Cardiac septum (tissue), 1 donor: ENCODE results near the gene KCNK4. TPM values are rescaled to one million over a fixed set of nuclear protein-coding genes. Genes with fewer than 3 reads are reported as not detected.
"Not testable (repeated sequence)": the region's sequence is repeated elsewhere in the genome, so short reads cannot be mapped to it uniquely, and the experiment has no call there.

ENCODE experiments used
- DNase-seq: peaks from one replicate; pipeline ENCODE4 v3.0.0-alpha.2; 2020; ENCODE audit warnings: low spot score
- intact Hi-C: fragments of 100-400 bp; cut with DNase I; formaldehyde crosslinking; loops from one replicate; pipeline ENCODE4 v1.14.0; 2022
- total RNA-seq: library from RNA; stranded (reverse); fragmentation: NEBNext Ultra II Directional; extraction: Animal tissue kit (Norgen Biotek cat#: 25700); gene quantifications from one replicate; pipeline ENCODE4 v1.2.1, GENCODE V29; 2021
- donor health status: DM: no; HTN: no; CAD: no.

The KCNK4 gene
- total RNA-seq, 1 donor from 2014 or later, result not detected

DNA sequence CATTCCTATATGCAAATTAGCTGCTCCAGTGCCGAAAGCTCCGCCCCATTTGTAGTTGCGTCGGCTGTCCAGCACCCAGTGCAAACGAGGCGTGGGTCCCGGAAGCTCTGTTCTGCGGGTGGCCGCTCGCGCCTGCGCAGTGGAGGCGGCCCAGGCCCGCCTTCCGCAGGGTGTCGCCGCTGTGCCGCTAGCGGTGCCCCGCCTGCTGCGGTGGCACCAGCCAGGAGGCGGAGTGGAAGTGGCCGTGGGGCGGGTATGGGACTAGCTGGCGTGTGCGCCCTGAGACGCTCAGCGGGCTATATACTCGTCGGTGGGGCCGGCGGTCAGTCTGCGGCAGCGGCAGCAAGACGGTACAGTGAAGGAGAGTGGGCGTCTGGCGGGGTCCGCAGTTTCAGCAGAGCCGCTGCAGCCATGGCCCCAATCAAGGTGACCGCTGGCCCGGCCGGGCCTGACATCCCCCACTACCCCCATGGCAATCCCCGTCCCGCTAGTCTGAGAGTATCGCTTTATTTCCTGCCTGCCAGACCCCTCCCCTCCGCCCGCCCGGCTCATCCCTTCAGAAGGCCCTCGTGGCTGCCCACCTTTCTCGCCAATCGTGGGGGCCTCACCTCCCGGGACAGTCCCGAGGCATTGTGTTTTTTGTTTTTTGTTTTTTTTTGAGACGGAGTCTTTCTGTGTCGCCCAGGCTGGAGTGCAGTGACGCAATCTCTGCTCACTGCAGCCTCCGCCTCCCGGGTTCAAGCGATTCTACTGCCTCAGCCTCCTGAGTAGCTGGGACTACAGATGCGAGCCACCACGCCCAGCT is 27.1 kb downstream of the KCNK4 start, which contains the start of gene PRDX5:
TSS of gene PRDX5 (plus strand) at position 161 of the 805 bp plus-strand sequence. CDS start at position 256, 95 bp downstream.
- intact Hi-C loops, result loop anchor here (2.0 kb wide), 2 partner anchors 25 to 41 kb away; partner anchors contain the start of gene RPS6KA4
- peak; percentile 99 for DNase-seq

DNA sequence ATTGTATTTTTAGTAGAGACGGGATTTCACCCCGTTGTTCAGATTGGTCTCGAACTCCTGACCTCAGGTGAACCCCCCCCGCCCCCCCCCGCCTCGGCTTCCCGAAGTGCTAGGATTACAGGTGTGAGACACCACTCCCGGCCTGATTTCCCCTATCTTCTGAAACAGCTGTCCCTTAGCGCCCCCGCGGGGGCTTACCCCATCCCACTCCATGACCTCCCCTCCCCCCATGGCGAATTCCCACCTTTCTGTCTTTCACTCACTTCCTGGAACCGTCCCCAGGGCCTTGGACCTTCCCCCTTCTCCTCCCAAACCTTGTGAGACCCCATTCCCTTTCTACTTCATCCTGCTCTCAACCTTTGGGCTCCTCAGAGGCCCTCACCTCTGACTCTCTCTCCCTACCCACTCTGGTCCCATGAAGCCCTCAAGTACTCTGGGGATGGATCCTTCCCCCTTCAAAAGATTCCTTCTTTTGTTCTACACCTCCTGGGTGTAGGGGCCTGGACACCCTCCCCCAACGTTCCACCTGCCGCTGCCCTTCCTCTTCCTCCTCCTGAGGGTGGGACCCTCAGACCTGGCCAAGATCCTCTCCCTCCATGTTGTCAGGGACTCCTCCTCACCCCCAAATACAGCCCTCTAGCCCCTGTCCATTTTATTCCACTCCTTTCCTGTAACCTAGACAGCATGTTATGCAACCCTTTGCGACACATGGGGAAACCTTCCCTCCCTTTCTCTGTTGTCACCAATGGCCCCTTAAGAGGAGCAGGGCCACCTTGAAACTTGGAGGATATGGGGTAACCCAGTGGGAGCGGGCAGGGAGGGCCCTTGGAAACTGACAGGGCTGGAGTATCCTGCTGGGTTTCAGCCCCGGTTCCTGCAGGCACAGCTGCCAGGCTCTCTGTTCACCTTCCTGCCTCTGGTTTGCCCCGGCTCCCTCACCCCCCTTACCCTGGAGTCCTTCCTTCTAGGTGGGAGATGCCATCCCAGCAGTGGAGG is 28.0 kb downstream of the KCNK4 start:
- intact Hi-C loops, result loop anchor here (2.0 kb wide), 2 partner anchors 24 to 40 kb away; partner anchors contain the start of gene RPS6KA4
- DNase-seq, result no peak

DNA sequence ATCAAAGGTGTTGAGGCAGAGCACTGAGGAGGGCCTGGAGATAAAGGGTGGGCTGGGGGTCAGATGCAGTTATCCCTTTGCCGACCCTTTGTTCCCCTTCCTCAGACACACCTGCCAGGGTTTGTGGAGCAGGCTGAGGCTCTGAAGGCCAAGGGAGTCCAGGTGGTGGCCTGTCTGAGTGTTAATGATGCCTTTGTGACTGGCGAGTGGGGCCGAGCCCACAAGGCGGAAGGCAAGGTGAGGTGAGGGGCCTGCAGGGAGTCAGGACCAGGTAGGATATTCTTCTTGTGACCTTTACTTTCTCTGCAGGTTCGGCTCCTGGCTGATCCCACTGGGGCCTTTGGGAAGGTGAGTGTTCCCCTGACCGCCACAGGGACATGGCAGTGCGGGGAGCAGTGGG is 29.5 kb downstream of the KCNK4 start:
- no peak for DNase-seq
- intact Hi-C loops, result no loop called here

DNA sequence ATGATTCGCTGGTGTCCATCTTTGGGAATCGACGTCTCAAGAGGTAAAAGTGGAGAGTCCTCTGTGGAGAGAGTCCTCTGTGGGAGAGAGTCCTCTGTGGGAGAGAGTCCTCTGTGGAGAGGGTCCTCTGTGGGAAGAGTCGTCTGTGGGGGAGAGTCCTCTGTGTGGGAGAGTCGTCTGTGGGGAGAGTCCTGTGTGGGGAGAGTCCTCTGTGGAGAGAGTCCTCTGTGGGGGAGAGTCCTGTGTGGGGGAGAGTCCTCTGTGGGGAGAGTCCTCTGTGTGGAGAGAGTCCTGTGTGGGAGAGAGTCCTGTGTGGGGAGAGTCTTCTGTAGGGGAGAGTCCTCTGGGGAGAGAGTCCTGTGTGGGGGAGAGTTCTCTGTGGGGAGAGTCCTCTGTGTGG is 29.9 kb downstream of the KCNK4 start:
- DNase-seq, result no peak
- intact Hi-C loops, result no loop called here

DNA sequence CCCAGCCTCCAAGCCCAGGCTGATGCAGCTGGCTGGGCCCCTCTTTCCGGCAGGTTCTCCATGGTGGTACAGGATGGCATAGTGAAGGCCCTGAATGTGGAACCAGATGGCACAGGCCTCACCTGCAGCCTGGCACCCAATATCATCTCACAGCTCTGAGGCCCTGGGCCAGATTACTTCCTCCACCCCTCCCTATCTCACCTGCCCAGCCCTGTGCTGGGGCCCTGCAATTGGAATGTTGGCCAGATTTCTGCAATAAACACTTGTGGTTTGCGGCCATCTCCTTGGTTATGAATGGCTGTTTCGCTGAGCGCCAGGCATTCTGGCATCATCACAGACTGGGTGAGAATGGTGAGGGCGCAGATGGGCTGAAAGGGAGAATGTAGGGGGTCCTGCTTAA is 30.4 kb downstream of the KCNK4 start:
- intact Hi-C loops, result no loop called here
- no peak for DNase-seq

DNA sequence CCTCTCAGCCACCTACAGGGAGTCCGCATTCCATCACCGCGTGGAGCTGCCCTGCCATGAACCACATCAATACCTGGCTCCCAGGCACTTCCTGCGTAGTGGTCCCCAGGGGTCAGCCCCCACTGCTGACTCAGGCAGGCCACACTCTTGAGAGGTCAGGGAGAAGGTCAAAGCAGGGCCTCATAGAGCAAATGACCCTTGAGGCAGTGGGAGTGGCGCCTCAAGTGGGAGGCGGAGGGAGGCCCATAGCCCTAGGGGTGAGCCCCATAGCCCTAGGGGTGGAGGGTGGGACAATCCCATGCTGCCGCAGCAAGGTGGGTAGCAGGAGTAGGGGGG is 31.8 kb downstream of the KCNK4 start:
- intact Hi-C loops, result no loop called here
- no peak for DNase-seq

DNA sequence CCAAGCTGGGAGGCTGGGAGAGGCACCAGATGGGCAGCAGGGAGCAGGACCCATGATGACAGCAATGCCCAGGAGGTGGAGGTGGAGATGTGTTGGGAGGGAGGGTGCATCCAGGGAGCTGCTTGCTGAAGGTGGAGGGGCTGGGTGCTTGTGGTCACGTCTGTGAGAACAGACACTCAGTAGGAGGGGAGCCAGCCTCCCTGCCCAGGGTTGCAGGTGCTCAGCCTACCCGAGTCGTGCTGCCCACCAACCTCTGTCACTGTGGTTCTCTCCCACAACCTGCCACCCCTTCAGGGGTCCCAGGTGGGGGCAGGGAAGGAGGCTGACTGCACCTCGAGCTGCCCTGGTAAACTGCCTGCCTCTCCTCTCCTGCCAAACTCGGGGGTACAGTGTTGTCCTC is 32.3 kb downstream of the KCNK4 start:
- intact Hi-C loops, result no loop called here
- DNase-seq, result no peak

DNA sequence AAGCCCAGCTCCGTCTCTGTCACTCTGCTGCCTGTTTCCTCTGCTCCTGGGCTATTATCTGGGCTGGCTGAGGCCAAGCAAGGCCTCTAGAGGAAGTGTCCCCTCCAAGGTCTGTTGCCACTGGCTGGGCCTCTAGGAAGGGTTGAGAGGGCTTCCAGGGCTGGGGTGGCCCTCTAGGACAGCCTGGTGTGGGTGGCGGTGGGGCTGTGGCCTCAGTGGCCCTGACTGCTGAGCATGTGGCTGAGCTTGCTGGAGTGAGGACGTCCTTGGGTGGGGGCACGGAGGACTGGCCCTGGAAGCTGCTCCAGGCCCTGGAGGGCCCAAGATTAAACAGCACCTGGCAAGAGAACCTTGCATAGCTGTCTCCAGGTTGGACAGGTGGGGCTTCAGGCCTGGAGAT is 32.9 kb downstream of the KCNK4 start:
- intact Hi-C loops, DNase-seq: not testable (repeated sequence)

DNA sequence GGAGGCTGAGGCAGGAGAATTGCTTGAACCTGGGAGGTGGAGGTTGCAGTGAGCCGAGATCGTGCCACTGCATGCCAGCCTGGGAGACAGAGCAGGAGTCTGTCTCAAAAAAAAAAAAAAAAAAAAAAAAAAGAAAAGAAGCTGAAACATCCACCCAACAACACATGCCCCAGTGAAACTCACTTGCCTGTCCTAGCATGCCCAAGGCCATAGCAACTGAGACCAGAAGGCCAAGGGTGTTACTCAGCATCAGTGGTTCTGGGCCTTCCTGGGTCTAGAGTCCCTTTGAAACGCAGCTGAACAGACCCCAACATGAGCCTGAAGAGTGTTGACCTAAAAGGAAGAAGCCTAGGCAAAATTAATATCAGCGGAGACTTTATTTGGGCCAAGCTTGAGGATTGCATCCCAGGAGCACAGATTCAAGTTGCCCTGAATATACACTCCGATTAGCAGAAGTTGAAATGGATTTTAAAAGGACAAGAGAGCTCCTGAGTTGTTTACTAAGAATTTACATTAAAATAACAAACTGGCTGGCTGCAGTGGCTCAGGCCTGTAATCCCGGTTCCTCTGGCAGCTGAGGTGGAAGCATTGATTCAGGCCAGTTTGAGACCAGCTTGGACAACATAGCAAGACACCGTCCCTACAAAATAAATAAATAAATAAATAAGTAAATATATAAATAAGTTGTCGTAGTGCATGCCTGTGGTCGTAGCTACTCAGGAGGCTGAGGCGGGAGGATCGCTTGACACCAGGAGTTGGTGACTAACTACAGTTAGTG is 33.8 kb downstream of the KCNK4 start:
- intact Hi-C loops, result no loop called here
- DNase-seq, result no peak

DNA sequence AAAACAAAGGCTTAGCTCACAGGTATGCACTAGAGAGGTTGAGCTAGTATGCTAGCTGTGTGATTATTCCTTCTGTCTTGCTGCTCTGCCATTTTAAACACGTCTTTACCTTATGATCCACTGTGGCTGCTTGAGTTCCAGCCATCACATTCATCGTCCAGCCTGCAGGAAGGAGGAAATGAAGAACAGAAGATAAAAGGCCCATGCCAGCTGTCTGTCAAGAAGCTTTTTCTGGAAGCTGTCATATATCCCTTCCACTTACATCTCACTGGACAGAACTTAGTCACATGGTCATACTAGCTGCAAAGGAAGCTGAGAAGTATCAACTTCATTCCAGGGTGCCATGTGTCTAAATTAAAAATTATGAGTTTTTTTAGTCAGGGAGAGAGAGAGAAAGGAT is 36.3 kb downstream of the KCNK4 start:
- intact Hi-C loops, result no loop called here
- no peak for DNase-seq

DNA sequence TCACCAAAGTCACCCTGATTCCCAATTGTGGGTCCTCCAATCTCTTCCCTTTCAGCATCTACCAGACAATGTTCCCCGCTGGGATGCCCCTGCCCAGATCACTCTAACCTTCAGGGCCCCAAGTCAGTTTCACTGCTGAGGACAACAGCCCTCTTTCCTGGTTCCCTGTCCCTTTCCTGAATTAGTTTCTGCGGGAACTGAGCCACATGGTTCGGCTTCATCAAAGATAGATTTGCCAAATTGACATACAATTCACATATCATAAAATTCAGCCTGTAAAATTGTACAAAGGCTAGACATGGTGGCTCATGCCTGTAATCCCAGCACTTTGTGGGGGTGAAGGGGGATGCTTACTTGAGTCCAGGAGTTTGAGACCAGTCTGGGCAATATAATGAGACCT is 36.9 kb downstream of the KCNK4 start:
- no peak for DNase-seq
- intact Hi-C loops, result no loop called here

DNA sequence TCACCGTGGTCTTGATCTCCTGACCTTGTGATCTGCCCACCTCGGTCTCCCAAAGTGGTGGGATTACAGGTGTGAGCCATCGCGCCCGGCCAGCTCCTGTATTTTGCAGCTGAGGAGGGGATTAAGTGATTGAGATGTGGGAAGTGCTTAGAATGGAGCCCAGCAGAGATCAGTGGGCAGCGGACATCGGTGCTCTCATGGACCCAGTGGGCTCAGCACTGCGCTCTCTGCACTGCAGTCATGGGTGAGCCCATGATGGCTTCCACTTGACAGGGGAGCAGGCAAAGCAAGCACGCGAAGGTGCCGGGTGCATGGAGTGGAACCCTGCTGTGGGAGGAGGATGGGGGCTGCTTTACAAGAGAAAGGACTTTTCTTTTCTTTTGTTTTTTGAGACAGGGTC is 39.8 kb downstream of the KCNK4 start:
- DNase-seq, result no peak

DNA sequence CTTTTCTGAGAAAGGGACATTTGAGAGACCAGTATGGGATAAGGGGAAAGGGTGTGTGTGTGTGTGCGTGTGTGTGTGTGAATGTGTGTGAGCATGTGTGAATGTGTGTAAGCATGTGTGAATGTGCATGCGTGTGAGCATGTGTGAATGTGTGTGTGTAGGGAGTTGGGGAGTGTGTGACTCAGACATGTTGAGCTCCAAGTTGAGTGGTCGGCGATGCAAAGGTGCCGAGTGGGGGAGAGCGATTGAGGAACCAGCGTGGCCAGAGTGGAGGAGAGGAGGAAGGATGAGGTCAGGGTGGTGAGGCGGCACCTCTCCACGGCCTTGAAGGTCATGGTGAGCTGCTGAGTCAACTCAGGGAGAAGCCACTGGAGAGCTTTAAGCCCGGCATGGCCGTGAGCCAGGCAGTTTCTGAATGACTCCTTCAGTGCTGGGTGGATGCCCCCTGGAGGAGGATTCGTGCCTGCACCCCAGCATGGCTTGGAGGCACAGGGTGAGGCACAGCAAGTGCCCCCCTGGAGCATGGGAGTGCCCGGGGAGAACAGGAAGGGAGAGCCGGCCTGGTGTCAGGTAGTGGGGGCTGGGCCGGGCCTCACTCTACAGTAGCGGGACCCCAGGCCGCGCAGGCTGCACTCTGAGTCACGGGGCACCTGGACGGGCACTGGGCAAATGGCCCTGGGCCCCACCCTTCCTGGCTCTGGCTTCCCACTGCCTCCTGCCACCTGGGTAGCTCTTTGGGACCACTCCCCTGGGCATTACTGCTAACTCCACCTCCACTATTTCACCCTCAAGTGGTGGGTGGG is 40.7 kb downstream of the KCNK4 start:
- DNase-seq, result peak; percentile 90
- intact Hi-C loops, result no loop called here

More for the DNA sequence above, 39.8 kb downstream of the KCNK4 start:
- intact Hi-C loops, result no loop called here

DNA sequence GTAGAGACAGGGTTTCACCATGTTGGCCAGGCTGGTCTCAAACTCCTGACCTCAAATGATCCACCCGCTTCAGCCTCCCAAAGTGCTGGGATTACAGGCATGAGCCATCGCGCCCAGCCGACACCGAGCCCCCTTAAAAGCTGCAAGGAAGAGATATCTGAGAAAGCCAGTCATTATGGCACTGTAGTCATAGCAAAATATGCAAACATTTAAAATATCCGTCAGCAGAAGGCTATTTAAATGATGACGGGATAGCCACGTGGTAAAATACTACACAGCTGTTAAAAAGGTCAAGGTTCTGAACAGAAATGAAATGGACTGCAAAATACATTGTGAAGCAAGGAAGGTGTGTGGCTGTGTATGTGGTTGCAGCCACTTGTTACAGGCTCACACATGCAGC is 42.5 kb downstream of the KCNK4 start:
- intact Hi-C loops, result no loop called here
- DNase-seq, result no peak

DNA sequence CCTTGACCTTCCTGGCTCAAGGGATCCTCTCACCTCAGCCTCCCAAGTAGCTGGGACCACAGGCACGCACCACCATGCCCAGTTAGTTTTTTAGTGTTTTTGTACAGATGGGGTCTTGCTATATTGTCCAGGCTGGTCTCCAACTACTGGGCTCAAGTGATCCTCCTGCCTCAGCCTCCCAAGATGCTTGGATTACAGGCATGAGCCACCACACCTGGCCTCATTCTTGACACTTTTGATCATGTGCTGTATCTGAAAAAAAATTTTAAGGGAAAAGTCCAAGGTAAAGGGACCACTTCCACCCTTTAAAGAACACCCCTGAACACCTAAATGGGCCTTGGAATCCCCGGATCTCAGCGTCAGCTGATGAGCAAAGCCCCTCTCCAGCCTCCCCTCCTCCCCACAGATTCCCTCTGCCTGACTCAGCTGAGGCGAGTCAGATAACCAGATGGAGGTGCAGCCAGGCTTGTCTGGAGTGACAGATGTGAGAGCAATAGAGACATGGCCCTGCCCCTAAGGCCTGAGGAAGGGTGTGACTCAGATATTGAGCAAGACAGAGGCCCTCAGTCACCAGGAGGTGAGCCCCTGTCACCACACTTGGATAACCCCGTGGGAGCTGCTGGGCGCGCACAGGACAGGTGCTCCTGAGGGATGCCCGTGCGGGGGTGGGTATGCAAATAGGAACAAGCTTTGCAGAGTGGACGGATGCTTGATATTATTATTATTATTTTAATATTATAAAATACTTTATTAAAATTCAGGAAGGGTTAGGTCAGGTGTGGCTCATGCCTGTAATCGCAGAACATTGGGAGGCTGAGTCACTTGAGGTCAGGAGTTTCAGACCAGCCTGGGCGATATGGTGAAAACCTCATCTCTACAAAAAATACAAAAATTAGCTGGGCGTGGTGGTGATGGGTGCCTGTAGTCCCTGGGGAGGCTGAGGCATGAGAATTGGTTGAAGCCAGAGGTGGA is 43.9 kb downstream of the KCNK4 start:
- intact Hi-C loops, result no loop called here
- DNase-seq, result no peak

DNA sequence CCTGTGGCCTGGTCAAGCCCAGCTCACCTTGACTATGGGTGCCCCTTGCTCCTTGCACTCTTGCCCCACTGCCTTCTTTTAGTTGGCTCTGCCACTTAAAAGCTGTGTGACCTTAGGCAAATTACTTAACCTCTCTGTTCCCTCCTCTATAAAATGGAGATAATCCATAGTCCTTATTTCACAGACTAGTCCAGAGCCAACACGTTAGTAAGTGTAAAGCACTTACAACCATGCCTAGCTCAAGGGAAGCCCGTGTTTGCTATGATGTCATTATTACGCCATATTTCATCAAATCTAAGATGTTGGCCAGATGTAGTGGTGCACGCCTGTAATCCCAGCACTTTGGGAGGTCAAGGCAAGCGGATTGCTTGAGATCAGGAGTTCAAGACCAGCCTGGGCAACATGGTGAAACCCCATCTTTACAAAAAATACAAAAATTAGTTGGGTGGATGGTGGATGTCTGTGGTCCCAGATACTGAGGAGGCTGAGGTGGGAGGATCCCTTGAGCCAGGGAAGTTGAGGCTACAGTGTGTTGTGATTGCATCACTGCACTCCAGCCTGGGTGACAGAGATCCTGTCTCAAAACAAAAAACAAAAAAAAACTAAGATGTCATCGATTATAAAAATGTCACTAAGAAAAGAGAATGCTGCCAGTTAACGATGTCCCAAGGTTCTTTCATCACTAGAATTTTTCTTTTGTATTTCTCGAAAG is 46.6 kb downstream of the KCNK4 start:
- no peak for DNase-seq
- intact Hi-C loops, result no loop called here

DNA sequence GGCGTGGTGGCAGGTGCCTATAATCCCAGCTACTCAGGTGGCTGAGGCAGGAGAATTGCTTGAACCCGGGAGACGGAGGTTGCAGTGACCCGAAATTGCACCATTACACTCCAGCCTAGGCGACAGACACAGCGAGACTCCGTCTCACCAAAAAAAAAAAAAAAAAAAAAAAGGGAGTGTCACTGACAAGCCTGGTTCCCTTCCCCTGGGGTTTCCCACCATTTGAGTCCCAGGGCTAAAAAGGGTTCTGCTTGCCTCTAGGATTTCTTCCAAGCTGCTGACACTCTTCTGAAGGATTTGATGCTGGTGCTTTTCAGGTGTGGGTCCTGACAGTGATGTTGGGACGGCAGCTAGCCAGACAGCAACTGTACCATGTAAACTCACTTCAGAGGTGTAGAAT is 47.6 kb downstream of the KCNK4 start:
- intact Hi-C loops, result no loop called here
- no peak for DNase-seq
